Measurements from ENCODE around the gene PRICKLE3. TPM values are rescaled to one million over a fixed set of nuclear protein-coding genes. Genes with fewer than 3 reads are reported as not detected.
"Not testable (repeated sequence)": the region's sequence is repeated elsewhere in the genome, so short reads cannot be mapped to it uniquely, and the experiment has no call there.

Gene PRICKLE3
- total RNA-seq, 1 donor from 2014 or later, result 14.2 TPM

GRCh38 chrX:49147936-49148335 is 38.2 kb downstream of the PRICKLE3 start:
- no peak overlapping the region for H3K27ac Mint-ChIP-seq (ENCODE audit: unreplicated experiment)
- Histone ChIP-seq H3K9ac (ENCODE audit: low read length) (no peak overlapping the region), H3K27me3 (ENCODE audit: insufficient read depth, low read length) (no peaks in the 10 kb centered on the region), H3K27ac (ENCODE audit: low read depth, low read length) (no peak overlapping the region), H3K36me3 (ENCODE audit: insufficient read depth, low read length) (no peaks in the 10 kb centered on the region), H2AFZ (ENCODE audit: low read depth, low read length) (no peak overlapping the region), H3K9me3 (ENCODE audit: insufficient read depth, low read depth, low read length) (no peaks in the 10 kb centered on the region), H4K20me1 (ENCODE audit: insufficient read depth, low read length) (no peaks in the 10 kb centered on the region), H3K79me2 (ENCODE audit: insufficient read depth, low read length) (no peaks in the 10 kb centered on the region), H3K4me2 (ENCODE audit: low read length) (no peak overlapping the region), H3K4me1 (ENCODE audit: insufficient read depth, low read length) (no peaks in the 10 kb centered on the region), H3K4me3 (ENCODE audit: insufficient read depth, low read depth, low read length) (no peak overlapping the region)
- DNase-seq (ENCODE audit: low read depth) (no peak), FAIRE-seq (no peak)
- H3K36me3 Mint-ChIP-seq (ENCODE audit: low read depth, unreplicated experiment), result peaks cover 2% of the 10 kb centered on the region
- no peaks in the 10 kb centered on the region for H3K27me3 Mint-ChIP-seq (ENCODE audit: low read depth, unreplicated experiment)
- TF ChIP-seq EZH2 (IDR thresholded peaks at IDR 0.05; ENCODE audit: insufficient read depth, low read length), result no peak
- no peak for TF ChIP-seq CTCF (IDR thresholded peaks at IDR 0.05; ENCODE audit: insufficient read depth, low read depth, low read length)
- no peaks in the 10 kb centered on the region for H3K9me3 Mint-ChIP-seq (ENCODE audit: unreplicated experiment)
- H3K4me1 Mint-ChIP-seq (ENCODE audit: low read depth, unreplicated experiment), result no peaks in the 10 kb centered on the region
- no peak overlapping the region for H3K4me3 Mint-ChIP-seq (ENCODE audit: unreplicated experiment)

GRCh38 chrX:49147282-49147681 is 38.9 kb downstream of the PRICKLE3 start:
- Histone ChIP-seq H3K27ac (ENCODE audit: low read depth, low read length) (no peak overlapping the region), H3K9ac (ENCODE audit: low read length) (no peak overlapping the region), H3K4me1 (ENCODE audit: insufficient read depth, low read length) (no peaks in the 10 kb centered on the region), H3K4me3 (ENCODE audit: insufficient read depth, low read depth, low read length) (no peak overlapping the region), H3K9me3 (ENCODE audit: insufficient read depth, low read depth, low read length) (no peaks in the 10 kb centered on the region), H4K20me1 (ENCODE audit: insufficient read depth, low read length) (no peaks in the 10 kb centered on the region), H3K27me3 (ENCODE audit: insufficient read depth, low read length) (no peaks in the 10 kb centered on the region), H2AFZ (ENCODE audit: low read depth, low read length) (no peak overlapping the region), H3K4me2 (ENCODE audit: low read length) (no peak overlapping the region), H3K79me2 (ENCODE audit: insufficient read depth, low read length) (no peaks in the 10 kb centered on the region), H3K36me3 (ENCODE audit: insufficient read depth, low read length) (no peaks in the 10 kb centered on the region)
- TF ChIP-seq EZH2 (IDR thresholded peaks at IDR 0.05; ENCODE audit: insufficient read depth, low read length) (no peak), CTCF (IDR thresholded peaks at IDR 0.05; ENCODE audit: insufficient read depth, low read depth, low read length) (no peak)
- no peak for DNase-seq (ENCODE audit: low read depth)
- H3K4me3 Mint-ChIP-seq (ENCODE audit: unreplicated experiment), result no peak overlapping the region
- no peak overlapping the region for H3K27ac Mint-ChIP-seq (ENCODE audit: unreplicated experiment)
- H3K27me3 Mint-ChIP-seq (ENCODE audit: low read depth, unreplicated experiment), result no peaks in the 10 kb centered on the region
- FAIRE-seq, result no peak
- no peaks in the 10 kb centered on the region for H3K9me3 Mint-ChIP-seq (ENCODE audit: unreplicated experiment)
- no peaks in the 10 kb centered on the region for H3K4me1 Mint-ChIP-seq (ENCODE audit: low read depth, unreplicated experiment)
- H3K36me3 Mint-ChIP-seq (ENCODE audit: low read depth, unreplicated experiment), result peaks cover 2% of the 10 kb centered on the region

- not testable (repeated sequence) for H3K9me3 Mint-ChIP-seq (ENCODE audit: unreplicated experiment); H3K9me3 ChIP-seq (ENCODE audit: insufficient read depth, low read depth, low read length); FAIRE-seq; H3K79me2 ChIP-seq (ENCODE audit: insufficient read depth, low read length); H4K20me1 ChIP-seq (ENCODE audit: insufficient read depth, low read length); H3K27me3 ChIP-seq (ENCODE audit: insufficient read depth, low read length); H3K4me1 ChIP-seq (ENCODE audit: insufficient read depth, low read length); H3K4me2 ChIP-seq (ENCODE audit: low read length); H3K27me3 Mint-ChIP-seq (ENCODE audit: low read depth, unreplicated experiment); H3K4me3 Mint-ChIP-seq (ENCODE audit: unreplicated experiment); H3K4me1 Mint-ChIP-seq (ENCODE audit: low read depth, unreplicated experiment); DNase-seq (ENCODE audit: low read depth); H3K9ac ChIP-seq (ENCODE audit: low read length); H3K36me3 Mint-ChIP-seq (ENCODE audit: low read depth, unreplicated experiment); H3K27ac ChIP-seq (ENCODE audit: low read depth, low read length); H3K4me3 ChIP-seq (ENCODE audit: insufficient read depth, low read depth, low read length); H3K36me3 ChIP-seq (ENCODE audit: insufficient read depth, low read length); H3K27ac Mint-ChIP-seq (ENCODE audit: unreplicated experiment); H2AFZ ChIP-seq (ENCODE audit: low read depth, low read length)
Measured at GRCh38 chrX:49143154-49143553, 43.0 kb downstream of the PRICKLE3 start.
